Mucosa of stomach (tissue), 1 donor: ENCODE data around the gene POMGNT2.

Experiments
- H3K27me3 ChIP-seq: one replicate; pipeline ENCODE4 v1.7.0; 2013; ENCODE audit warnings: mild to moderate bottlenecking, low read length; ENCODE audit not compliant: control insufficient read depth, insufficient read depth
- H3K36me3 ChIP-seq: one replicate; pipeline ENCODE4 v1.7.0; 2013; ENCODE audit warnings: low read length; ENCODE audit not compliant: control insufficient read depth, insufficient read depth
- H3K4me1 ChIP-seq: one replicate; pipeline ENCODE4 v1.7.0; 2013; ENCODE audit warnings: mild to moderate bottlenecking, low read length; ENCODE audit not compliant: control insufficient read depth, insufficient read depth
- H3K4me3 ChIP-seq: one replicate; pipeline ENCODE4 v1.7.0; 2013; ENCODE audit warnings: low read length
- H3K9ac ChIP-seq: one replicate; pipeline ENCODE4 v1.7.0; 2013; ENCODE audit warnings: mild to moderate bottlenecking, low read length, moderate library complexity
- H3K9me3 ChIP-seq: one replicate; pipeline ENCODE4 v1.7.0; 2013; ENCODE audit warnings: mild to moderate bottlenecking, low read length, moderate library complexity; ENCODE audit not compliant: control insufficient read depth
- donor health status: Pancreatic carcinoma.

The POMGNT2 gene

GRCh38 chr3:43096761-43097160 is 9.1 kb downstream of the POMGNT2 start:
- H3K4me1 ChIP-seq = no peaks in the 10 kb centered on the region
- no peak overlapping the region for H3K9ac ChIP-seq
- H3K4me3 ChIP-seq = no peak overlapping the region
- H3K36me3 ChIP-seq = no peaks in the 10 kb centered on the region
- H3K9me3 ChIP-seq = no peaks in the 10 kb centered on the region
- no peaks in the 10 kb centered on the region for H3K27me3 ChIP-seq

- no peaks in the 10 kb centered on the region for H3K9me3 ChIP-seq
- H3K9ac ChIP-seq = no peak overlapping the region
- H3K4me1 ChIP-seq = peaks cover 7% of the 10 kb centered on the region
- H3K4me3 ChIP-seq = no peak overlapping the region
- no peaks in the 10 kb centered on the region for H3K27me3 ChIP-seq
- no peaks in the 10 kb centered on the region for H3K36me3 ChIP-seq
These were observed 10.5 kb downstream of the POMGNT2 start for GRCh38 chr3:43095370-43095769.

- Histone ChIP-seq H3K27me3 (no peaks in the 10 kb centered on the region), H3K9me3 (no peaks in the 10 kb centered on the region), H3K36me3 (no peaks in the 10 kb centered on the region), H3K9ac (no peak overlapping the region), H3K4me3 (no peak overlapping the region), H3K4me1 (peaks cover 10% of the 10 kb centered on the region)
These were observed 11.0 kb downstream of the POMGNT2 start for GRCh38 chr3:43094851-43095250.

GRCh38 chr3:43094381-43094780 is 11.5 kb downstream of the POMGNT2 start:
- Histone ChIP-seq H3K9ac (no peak overlapping the region), H3K9me3 (no peaks in the 10 kb centered on the region), H3K4me3 (no peak overlapping the region), H3K27me3 (no peaks in the 10 kb centered on the region), H3K36me3 (no peaks in the 10 kb centered on the region), H3K4me1 (peaks cover 10% of the 10 kb centered on the region)

- H3K4me1 ChIP-seq = peaks cover 10% of the 10 kb centered on the region
- H3K4me3 ChIP-seq = no peak overlapping the region
- no peaks in the 10 kb centered on the region for H3K36me3 ChIP-seq
- H3K9ac ChIP-seq = no peak overlapping the region
- no peaks in the 10 kb centered on the region for H3K9me3 ChIP-seq
- H3K27me3 ChIP-seq = no peaks in the 10 kb centered on the region
These were observed 11.9 kb downstream of the POMGNT2 start for GRCh38 chr3:43093974-43094373.

- Histone ChIP-seq H3K4me1 (peaks cover 10% of the 10 kb centered on the region), H3K9me3 (no peaks in the 10 kb centered on the region), H3K4me3 (no peak overlapping the region), H3K9ac (no peak overlapping the region), H3K36me3 (no peaks in the 10 kb centered on the region), H3K27me3 (no peaks in the 10 kb centered on the region)
These were observed 12.9 kb downstream of the POMGNT2 start for GRCh38 chr3:43093006-43093405.

- Histone ChIP-seq H3K9me3 (no peaks in the 10 kb centered on the region), H3K4me3 (no peak overlapping the region), H3K27me3 (no peaks in the 10 kb centered on the region), H3K36me3 (no peaks in the 10 kb centered on the region), H3K9ac (no peak overlapping the region), H3K4me1 (peaks cover 10% of the 10 kb centered on the region)
These were observed 14.4 kb downstream of the POMGNT2 start for GRCh38 chr3:43091481-43091880.

GRCh38 chr3:43090238-43090637 is 15.6 kb downstream of the POMGNT2 start:
- no peaks in the 10 kb centered on the region for H3K27me3 ChIP-seq
- no peak overlapping the region for H3K9ac ChIP-seq
- no peaks in the 10 kb centered on the region for H3K9me3 ChIP-seq
- H3K4me3 ChIP-seq = no peak overlapping the region
- peaks cover 10% of the 10 kb centered on the region for H3K4me1 ChIP-seq
- H3K36me3 ChIP-seq = no peaks in the 10 kb centered on the region

- Histone ChIP-seq H3K9me3 (no peaks in the 10 kb centered on the region), H3K27me3 (no peaks in the 10 kb centered on the region), H3K9ac (no peak overlapping the region), H3K36me3 (no peaks in the 10 kb centered on the region), H3K4me3 (no peak overlapping the region), H3K4me1 (peaks cover 10% of the 10 kb centered on the region)
These were observed 16.8 kb downstream of the POMGNT2 start for GRCh38 chr3:43089081-43089480.

- peaks cover 10% of the 10 kb centered on the region for H3K4me1 ChIP-seq
- H3K4me3 ChIP-seq = no peak overlapping the region
- H3K27me3 ChIP-seq = no peaks in the 10 kb centered on the region
- H3K36me3 ChIP-seq = no peaks in the 10 kb centered on the region
- no peaks in the 10 kb centered on the region for H3K9me3 ChIP-seq
- H3K9ac ChIP-seq = no peak overlapping the region
These were observed 18.6 kb downstream of the POMGNT2 start for GRCh38 chr3:43087249-43087776.

GRCh38 chr3:43086460-43087165 is 19.3 kb downstream of the POMGNT2 start:
- Histone ChIP-seq H3K4me1 (peaks cover 10% of the 10 kb centered on the region), H3K9ac (no peak overlapping the region), H3K27me3 (no peaks in the 10 kb centered on the region), H3K36me3 (no peaks in the 10 kb centered on the region), H3K4me3 (no peak overlapping the region), H3K9me3 (no peaks in the 10 kb centered on the region)

- Histone ChIP-seq H3K9ac (no peak overlapping the region), H3K36me3 (no peaks in the 10 kb centered on the region), H3K4me1 (no peaks in the 10 kb centered on the region), H3K4me3 (no peak overlapping the region), H3K27me3 (no peaks in the 10 kb centered on the region), H3K9me3 (no peaks in the 10 kb centered on the region)
These were observed 23.4 kb downstream of the POMGNT2 start for GRCh38 chr3:43082457-43082856.
